GM21786 (cell line): ENCODE data around the gene TEX22.

ENCODE experiments used
- ATAC-seq: cut with Tn5 transposase; IDR thresholded peaks from one replicate; pipeline ENCODE4 v1.9.1; 2021; ENCODE audit not compliant: unreplicated experiment

Gene TEX22

DNA sequence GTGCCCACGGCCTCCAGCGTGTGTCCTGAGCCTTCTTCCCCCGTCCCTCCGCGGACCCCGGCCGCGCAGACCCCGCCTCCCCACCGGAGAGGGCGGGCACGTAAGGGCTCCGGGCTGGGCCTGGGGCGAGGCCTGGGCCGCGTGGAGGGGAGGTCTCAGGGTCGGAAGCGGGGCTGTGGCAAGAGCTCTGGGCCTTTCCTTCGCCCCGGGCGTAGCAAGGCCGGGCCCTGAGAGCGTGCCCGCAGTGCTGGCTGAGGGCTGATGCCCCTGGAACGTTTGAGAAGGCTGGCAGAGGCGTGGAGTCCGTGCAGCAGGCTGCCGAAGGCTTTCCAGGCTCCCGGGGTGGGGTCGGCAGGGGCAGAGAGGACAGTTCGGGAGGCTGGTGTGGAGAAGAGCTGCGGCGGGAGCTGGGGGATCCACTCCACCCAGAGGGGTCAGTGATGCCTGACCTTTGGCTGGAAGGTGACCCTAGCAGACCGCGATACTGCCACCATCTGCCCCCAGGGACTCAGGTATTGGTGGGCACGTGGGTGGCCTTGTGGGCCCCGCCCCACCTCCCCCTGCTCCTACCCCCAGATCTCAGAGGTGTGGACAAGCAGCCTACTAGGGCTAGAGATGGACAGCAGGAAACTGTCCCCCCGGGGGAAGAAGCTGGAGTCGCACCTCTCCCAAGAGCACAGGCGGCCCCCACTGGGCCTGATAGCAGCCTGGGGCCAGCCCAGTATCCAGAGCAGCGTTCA, 558 bp downstream of the TEX22 start:
- ATAC-seq: peak; percentile 34

- ATAC-seq: no peak
Measured at GRCh38 chr14:105399466-105399775, 1.1 kb downstream of the TEX22 start.

GRCh38 chr14:105400016-105400415, 1.7 kb downstream of the TEX22 start:
- ATAC-seq: no peak

- no peak for ATAC-seq
Measured at GRCh38 chr14:105401699-105402098, 3.4 kb downstream of the TEX22 start.

DNA sequence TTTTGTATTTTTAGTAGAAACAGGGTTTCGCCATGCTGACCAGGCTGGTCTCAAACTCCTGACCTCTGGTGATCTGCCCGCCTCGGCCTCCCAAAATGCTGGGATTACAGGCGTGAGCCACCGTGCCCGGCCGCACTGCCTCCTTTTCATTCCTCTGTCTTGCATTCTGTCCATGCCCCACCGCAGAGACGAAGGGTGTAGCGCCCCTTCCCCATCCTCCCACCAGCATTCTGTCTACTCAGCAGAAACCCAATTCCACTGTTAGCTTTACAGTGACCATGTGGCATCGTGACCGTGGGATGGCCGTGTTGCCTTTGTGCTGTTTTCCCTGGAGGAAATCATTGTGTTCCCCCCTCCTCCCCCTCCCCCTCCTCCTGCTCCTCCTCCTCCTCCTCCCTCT, 10.3 kb downstream of the TEX22 start:
- ATAC-seq: no peak

- ATAC-seq: no peak
Measured at GRCh38 chr14:105409364-105409763, 11.0 kb downstream of the TEX22 start.

- ATAC-seq: no peak
Measured at GRCh38 chr14:105410642-105411016, 12.3 kb downstream of the TEX22 start.

GRCh38 chr14:105411017-105411941, 12.9 kb downstream of the TEX22 start:
- no peak for ATAC-seq

DNA sequence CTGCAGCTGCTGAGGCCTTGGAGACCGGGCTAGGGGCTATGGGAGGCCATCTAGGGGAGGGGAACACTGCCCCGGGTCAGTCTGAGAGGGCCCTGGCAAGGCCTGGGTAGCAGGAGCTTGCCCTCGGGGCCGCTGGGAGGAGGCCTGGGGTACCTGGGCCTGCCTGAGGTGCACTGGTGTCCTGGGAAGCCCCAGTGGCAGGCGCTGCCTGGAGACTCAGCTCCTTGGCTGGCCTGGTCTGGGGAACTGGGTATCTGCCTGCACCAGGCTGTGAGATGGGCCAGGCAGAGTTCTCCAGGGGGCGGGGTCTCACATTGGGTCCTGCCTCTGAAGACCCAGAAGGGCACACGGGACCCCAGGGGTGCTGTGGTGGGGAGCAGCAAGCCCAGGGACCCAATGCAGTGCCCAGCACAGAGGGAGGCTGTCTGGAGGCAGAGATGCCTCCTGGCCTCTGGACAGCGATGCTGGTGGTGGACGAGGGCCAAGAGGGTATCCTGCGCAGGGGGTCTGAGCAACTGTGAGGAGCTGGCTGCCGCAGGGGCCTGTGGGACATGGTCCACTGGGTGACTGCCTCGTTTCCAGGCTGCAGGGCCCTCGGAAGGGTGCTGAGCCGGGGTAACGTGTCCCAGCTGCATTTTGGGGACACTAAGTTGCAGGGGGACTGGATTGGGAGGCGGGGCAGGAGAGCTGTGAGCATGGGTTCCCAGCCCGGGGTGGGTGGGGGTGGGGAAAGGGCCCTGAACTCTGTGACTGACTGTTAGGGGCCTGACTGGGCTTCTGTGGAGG, 13.8 kb downstream of the TEX22 start:
- no peak for ATAC-seq

DNA sequence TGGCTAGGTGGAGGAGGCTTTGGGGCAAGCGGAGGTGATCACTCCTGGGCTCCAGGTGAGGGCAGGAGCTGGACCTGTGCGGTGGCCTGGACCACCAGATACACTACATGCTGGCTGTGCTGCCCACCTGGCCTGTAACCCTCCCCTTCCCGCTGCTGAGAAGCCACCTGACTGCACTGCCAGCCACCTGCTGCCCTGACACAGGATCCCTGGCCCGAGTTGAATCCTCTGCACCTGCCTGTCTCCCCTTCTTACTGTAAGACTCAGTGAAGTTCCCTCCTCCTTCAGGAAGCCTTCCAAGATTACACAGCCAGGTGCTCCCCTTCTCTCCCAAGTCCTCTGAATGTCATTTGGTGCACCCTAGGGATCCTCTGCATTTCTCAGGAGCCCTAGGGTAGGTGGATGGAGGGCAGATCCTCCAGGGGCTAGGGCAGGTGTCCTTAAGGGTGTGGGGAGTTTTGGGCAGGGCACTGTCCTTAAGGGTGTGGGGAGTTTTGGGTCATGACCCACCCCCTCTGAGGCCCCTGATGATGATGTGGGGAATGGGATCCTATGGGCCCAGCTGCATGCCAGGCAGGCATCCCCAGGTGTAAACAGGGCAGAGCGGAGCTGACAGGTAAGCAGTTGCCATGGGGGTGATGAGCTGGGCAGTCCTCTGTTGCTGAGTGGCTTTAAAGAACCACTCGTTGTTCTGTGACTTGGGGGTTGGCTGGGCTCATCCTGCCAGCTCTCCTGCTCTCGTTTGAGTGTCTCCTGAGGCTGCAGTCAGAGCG, 14.6 kb downstream of the TEX22 start:
- no peak for ATAC-seq

GRCh38 chr14:105413544-105413886, 15.2 kb downstream of the TEX22 start:
- ATAC-seq: no peak

DNA sequence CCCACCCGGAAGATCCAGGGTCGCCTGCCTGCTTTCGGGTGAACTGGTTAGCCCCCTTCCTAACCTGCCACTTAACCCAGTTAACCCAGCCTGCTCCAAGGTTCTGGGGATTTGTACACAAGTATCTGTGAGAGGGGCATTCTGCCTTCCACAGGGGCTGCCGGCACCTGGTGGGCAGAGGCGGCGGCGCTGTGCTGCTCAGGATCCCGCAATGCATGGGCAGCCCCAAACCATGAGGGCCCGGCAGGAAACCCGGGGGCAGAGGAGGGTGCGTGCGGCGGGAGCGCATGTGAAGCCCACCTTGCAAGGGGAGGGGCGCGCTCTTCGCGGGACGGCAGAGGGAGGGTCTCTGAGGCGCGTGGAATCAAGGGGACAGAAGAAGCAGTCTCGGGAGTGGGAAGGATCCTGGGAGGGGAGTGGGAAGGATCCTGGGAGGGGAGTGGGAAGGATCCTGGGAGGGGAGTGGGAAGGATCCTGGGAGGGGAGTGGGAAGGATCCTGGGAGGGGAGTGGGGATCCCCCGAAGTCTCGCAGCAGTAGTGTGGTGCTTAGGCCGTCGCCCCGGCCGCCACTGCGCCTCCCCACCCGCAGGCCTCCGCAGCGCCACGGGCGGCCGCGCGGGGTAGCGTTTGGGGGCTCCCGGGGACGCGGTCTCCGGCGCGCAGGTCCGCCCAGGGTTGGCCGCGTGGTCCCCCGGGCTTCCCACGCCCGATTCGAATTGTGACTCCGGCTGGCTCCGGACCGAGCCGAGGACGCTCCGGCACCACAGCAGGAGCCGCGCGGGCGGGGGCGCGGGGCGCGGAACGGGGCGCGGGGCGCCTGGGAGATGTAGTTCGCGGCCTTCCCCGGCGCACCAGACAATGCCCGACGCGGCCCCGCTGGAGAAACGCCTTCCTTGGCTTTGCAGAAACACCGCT, 16.4 kb downstream of the TEX22 start:
- peak; percentile 63 for ATAC-seq

GRCh38 chr14:105415481-105416428, 17.4 kb downstream of the TEX22 start:
- ATAC-seq: no peak

- ATAC-seq: no peak
Measured at GRCh38 chr14:105416671-105417070, 18.3 kb downstream of the TEX22 start.

DNA sequence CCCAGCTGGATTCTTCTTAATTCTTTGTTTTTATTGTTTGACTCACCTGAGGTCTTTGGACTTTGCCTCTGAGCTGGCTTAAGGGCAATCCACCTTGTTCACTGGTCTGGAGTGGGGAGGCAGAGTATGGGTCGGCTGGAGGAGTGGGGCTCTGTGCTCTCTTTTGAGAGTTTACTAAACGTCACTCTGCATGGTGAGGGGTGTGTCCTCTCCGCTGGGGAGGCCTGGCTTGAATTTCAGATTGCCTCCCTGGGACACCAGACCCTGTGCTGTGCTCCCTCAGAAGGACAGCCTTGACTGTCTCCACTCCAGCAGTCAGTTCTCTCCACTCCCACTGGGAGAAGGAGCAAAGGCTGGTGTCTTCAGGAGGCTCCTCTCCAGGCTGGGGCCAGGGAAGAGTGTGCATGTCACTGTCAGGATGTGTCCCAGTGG, 19.4 kb downstream of the TEX22 start:
- no peak for ATAC-seq

- ATAC-seq: no peak
Measured at GRCh38 chr14:105418269-105419194, 20.2 kb downstream of the TEX22 start.

DNA sequence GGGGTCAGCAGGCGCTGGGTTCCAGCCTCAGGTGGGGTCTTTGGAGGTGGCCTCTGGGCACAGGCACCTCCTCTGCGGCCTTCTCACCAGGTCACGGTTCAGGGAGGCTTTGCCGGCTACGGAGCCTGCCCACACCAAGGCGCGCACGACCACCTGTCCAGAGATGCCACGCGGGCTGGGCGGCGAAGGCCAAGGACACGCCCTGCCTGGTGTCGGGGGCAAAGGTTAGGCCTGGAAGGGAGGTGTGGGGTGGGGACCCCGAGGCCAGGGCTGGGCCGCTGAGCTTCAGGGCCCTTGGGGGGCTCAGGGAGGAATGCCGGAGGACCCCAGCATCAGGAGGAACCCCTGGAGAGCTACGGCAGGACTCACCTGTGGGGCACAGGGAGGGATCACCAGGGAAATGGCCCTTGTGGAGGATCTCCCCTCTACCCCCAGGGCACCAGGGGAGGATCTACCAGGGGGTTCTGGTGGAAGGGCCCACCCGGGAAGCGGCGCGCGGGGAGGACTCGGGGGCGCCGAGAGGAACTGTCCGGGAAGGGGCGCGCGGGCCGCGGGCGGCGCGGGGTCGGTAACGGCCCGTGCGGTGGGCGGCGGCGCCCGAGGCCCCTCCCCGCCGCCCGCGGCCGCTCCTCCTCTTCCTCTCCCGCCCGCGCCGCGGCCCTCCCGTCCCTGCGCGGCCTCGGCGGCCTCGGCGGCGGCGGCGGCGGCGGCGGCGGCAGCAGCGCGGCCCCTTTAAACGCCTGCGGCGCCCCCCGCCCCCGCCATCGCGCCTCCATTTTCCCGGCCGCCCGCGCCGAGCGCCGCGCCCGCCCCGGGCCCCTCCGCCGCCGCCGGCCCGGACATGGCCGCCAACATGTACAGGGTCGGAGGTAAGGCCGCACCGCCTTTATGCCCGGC, 21.1 kb downstream of the TEX22 start, which contains the start of gene MTA1:
TSS of gene MTA1 (plus strand) at position 633 of the 897 bp plus-strand sequence. CDS start at position 842, 209 bp downstream.
- ATAC-seq: no peak
